ENCODE data around the gene TMOD2. TPM values are rescaled to one million over a fixed set of nuclear protein-coding genes. Genes with fewer than 3 reads are reported as not detected.

TMOD2 gene
- total RNA-seq, 1 experiment from 2014 or later = 5.7 TPM

- Histone ChIP-seq H3K36me3 (ENCODE audit: control insufficient read depth in 1 of 2, insufficient read depth in 2 of 2, low read length in 2 of 2) (peaks cover 0 to 12% of the 10 kb centered on the region in 2 experiments; a peak in 1 of 4 replicates), H3K27me3 (ENCODE audit: insufficient read depth, low read length) (no peaks in the 10 kb centered on the region), H3K9ac (ENCODE audit: low read length) (no peak overlapping the region), H3K27ac (ENCODE audit: low read depth, low read length) (peak overlapping the region; percentile 79), H3K79me2 (ENCODE audit: insufficient read depth, low read length) (peaks cover 83% of the 10 kb centered on the region), H3K9me3 (ENCODE audit: control insufficient read depth in 1 of 2, insufficient read depth in 1 of 2, low read depth in 1 of 2, low read length in 2 of 2) (no peaks in the 10 kb centered on the region), H3K9me2 (ENCODE audit: insufficient read depth) (no peaks in the 10 kb centered on the region), H3K4me3 (replicated peaks in 1 of 2; ENCODE audit: low read depth in 1 of 2, low read length in 2 of 2) (no peak overlapping the region), H2AFZ (ENCODE audit: low read depth, low read length, poor library complexity, severe bottlenecking) (no peak overlapping the region), H4K20me1 (ENCODE audit: insufficient read depth) (no peaks in the 10 kb centered on the region), H3K4me2 (ENCODE audit: low read length) (peak overlapping the region; percentile 59; the same call in 1 of the 2 replicates), H3K4me1 (ENCODE audit: control insufficient read depth in 1 of 2, insufficient read depth in 2 of 2, low read length in 2 of 2) (peaks cover 71 to 75% of the 10 kb centered on the region in 2 experiments)
- no peak for TF ChIP-seq CTCF (IDR thresholded peaks at IDR 0.05 in 2 of 3, conservative IDR thresholded peaks at IDR 0.05 in 1 of 3; ENCODE audit: borderline replicate concordance in 1 of 3, insufficient read depth in 1 of 3, low read depth in 2 of 3, low read length in 2 of 3)
- no peak for TF ChIP-seq EZH2phosphoT487 (IDR thresholded peaks at IDR 0.05; ENCODE audit: borderline replicate concordance)
- TF ChIP-seq, protein P1, sequence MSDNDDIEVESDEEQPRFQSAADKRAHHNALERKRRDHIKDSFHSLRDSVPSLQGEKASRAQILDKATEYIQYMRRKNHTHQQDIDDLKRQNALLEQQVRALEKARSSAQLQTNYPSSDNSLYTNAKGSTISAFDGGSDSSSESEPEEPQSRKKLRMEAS (IDR thresholded peaks at IDR 0.05) = no peak
- no peak for TF ChIP-seq ZFX (IDR thresholded peaks at IDR 0.05)
- no peak for TF ChIP-seq SIN3A (IDR thresholded peaks at IDR 0.05; ENCODE audit: low read depth)
- TF ChIP-seq ZNF274 (IDR thresholded peaks at IDR 0.05; ENCODE audit: low read depth, low read length) = no peak
- TF ChIP-seq EZH2 (IDR thresholded peaks at IDR 0.05) = no peak
- no peak for TF ChIP-seq ELF1 (IDR thresholded peaks at IDR 0.05; ENCODE audit: borderline replicate concordance, low read depth)
- TF ChIP-seq, protein P2, sequence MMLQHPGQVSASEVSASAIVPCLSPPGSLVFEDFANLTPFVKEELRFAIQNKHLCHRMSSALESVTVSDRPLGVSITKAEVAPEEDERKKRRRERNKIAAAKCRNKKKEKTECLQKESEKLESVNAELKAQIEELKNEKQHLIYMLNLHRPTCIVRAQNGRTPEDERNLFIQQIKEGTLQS (IDR thresholded peaks at IDR 0.05) = no peak
- TF ChIP-seq SRF (IDR thresholded peaks at IDR 0.05; ENCODE audit: low read depth) = no peak
- no peak for TF ChIP-seq RAD21 (IDR thresholded peaks at IDR 0.05; ENCODE audit: low read depth)
- ChIA-PET CTCF (interaction anchor here (1.4 kb wide), 1 partner anchor 213 kb away, joined by 4 read pairs; no protein-coding TSS in a partner anchor), RAD21 (ENCODE audit: low non-redundant PET in 1 of 2, low total read pairs in 2 of 2, uncharacterized antibody in 2 of 2, unreplicated experiment in 2 of 2) (no interaction called here), POLR2A (no interaction called here)
- intact Hi-C loops (cut with micrococcal nuclease) = no loop called here
- ATAC-seq = no peak
- no TSS peak for BruUV-seq (replicated peaks)
- no peak for DNase-seq (ENCODE audit: low read depth, low spot score)
Observed at GRCh38 chr15:51863131-51863530, 111.7 kb downstream of the TMOD2 start.
